Measurements from ENCODE around the gene MRPL24. TPM values are rescaled to one million over a fixed set of nuclear protein-coding genes. Genes with fewer than 3 reads are reported as not detected.
A peak's percentile ranks its signal among the peaks of the same experiment; 100 is the strongest.

MRPL24 gene
- total and polyA plus RNA-seq, 9 of the 15 experiments (the other 6 are each of a cell fraction or from before 2014, with no cell fraction given), result 74.3 to 267 (median 113) TPM

GRCh38 chr1:156709757-156710489, 31.0 kb downstream of the MRPL24 start:
- intact Hi-C loops (cut with micrococcal nuclease), result no loop called here
- Histone ChIP-seq H3K4me2 (ENCODE audit: insufficient read depth, low read length) (no peak overlapping the region), H3K9me3 (replicated peaks; ENCODE audit: control insufficient read depth, insufficient read depth, low read depth, low read length) (no peaks in the 10 kb centered on the region), H3K9me1 (ENCODE audit: control insufficient read depth, insufficient read depth, low read length) (no peaks in the 10 kb centered on the region), H3K9ac (ENCODE audit: insufficient read depth in 1 of 2, low read depth in 2 of 2, low read length in 2 of 2) (peak overlapping the region in 1 of 2 experiments; percentile 59; a peak in 2 of 4 replicates), H2AFZ (ENCODE audit: low read depth, low read length) (no peak overlapping the region), H3K4me1 (replicated peaks in 1 of 2; ENCODE audit: control insufficient read depth in 2 of 2, insufficient read depth in 2 of 2, low read length in 2 of 2) (peaks cover 7 to 19% of the 10 kb centered on the region in 2 experiments; a peak in 3 of 5 replicates), H3K79me2 (ENCODE audit: control insufficient read depth, insufficient read depth, low read length) (no peaks in the 10 kb centered on the region), H3K27me3 (ENCODE audit: control insufficient read depth in 2 of 2, insufficient read depth in 2 of 2, low read length in 2 of 2) (no peaks in the 10 kb centered on the region), H3K4me3 (no peak overlapping the region), H3K27ac (ENCODE audit: extremely low read depth, low read depth, low read length) (no peak overlapping the region), H4K20me1 (replicated peaks; ENCODE audit: control insufficient read depth, insufficient read depth, low read length) (no peaks in the 10 kb centered on the region), H3K36me3 (ENCODE audit: control insufficient read depth, insufficient read depth, low read length) (no peaks in the 10 kb centered on the region)
- no TSS peak for BruUV-seq (replicated peaks)
- ChIA-PET CTCF (ENCODE audit: low intra/inter-chr PET ratio) (no interaction called here), POLR2A (interaction anchor here (1.6 kb wide), 1 partner anchor 48 kb away, joined by 8 read pairs; no protein-coding TSS in a partner anchor)
- no peak for ATAC-seq
- DNase-seq (ENCODE audit: extremely low read depth in 1 of 4, low spot score in 3 of 4), result no peak
- 56% methylated on average over 10 of the region's 11 CpGs for WGBS (ENCODE audit: insufficient coverage, low coverage, missing lambda C conversion rate)
- in situ Hi-C loops (cut with MboI), result no loop called here
- no peak for FAIRE-seq
- no peak for TF ChIP-seq ZNF79 (CRISPR knock-in tag; IDR thresholded peaks at IDR 0.05; ENCODE audit: low read depth)
- no peak for TF ChIP-seq TFAM (CRISPR knock-in tag; conservative IDR thresholded peaks at IDR 0.05)
- TF ChIP-seq ZFP1 (CRISPR knock-in tag; IDR thresholded peaks at IDR 0.05), result no peak
- no peak for TF ChIP-seq CTCF (IDR thresholded peaks at IDR 0.05 in 2 of 3, conservative IDR thresholded peaks at IDR 0.05 in 1 of 3; ENCODE audit: insufficient read depth in 2 of 3, low read depth in 1 of 3, low read length in 3 of 3)
- TF ChIP-seq ERF (CRISPR knock-in tag; IDR thresholded peaks at IDR 0.05), result no peak
- TF ChIP-seq BHLHE40 (IDR thresholded peaks at IDR 0.05; ENCODE audit: low read length), result no peak
- no peak for TF ChIP-seq ZHX1 (conservative IDR thresholded peaks at IDR 0.05; ENCODE audit: low read length)
- TF ChIP-seq CHAMP1 (IDR thresholded peaks at IDR 0.05), result no peak
- no peak for TF ChIP-seq ELF1 (tag; IDR thresholded peaks at IDR 0.05)
- TF ChIP-seq MITF (IDR thresholded peaks at IDR 0.05), result no peak
